Body of pancreas (tissue), 4 donors: ENCODE measurements around the gene CYTH1. TPM values are rescaled to one million over a fixed set of nuclear protein-coding genes. Genes with fewer than 3 reads are reported as not detected.

Experiments
- ATAC-seq: fragments of 150-250 bp; one replicate; pipeline ENCODE4 v1.9.1; 2016
- DNase-seq, 4 donors: peaks; one replicate each; pipeline ENCODE4 v3.0.0-alpha.2; 2019
- H3K27ac ChIP-seq, 4 donors: fragments of 200-600 bp; sonication (generic); 1 replicate in 3 of 4; 2 replicates in 1 of 4; pipeline versions ENCODE4 v1.5.1 to v1.6.1; 2016 to 2019; ENCODE audit warnings: mild to moderate bottlenecking in 1 of 4, mixed read lengths in 1 of 4, moderate library complexity in 1 of 4
- H3K27me3 ChIP-seq, 2 donors: fragments of 200-600 bp; sonication (generic); one replicate each; pipeline ENCODE4 v1.6.0; 2016; ENCODE audit warnings: mild to moderate bottlenecking in 1 of 2
- H3K36me3 ChIP-seq, 2 donors: fragments of 200-600 bp; sonication (generic); replicated peaks in 1 of 2; 2 replicates each; pipeline ENCODE4 v1.5.1; 2016; ENCODE audit warnings: low read depth in 2 of 2; ENCODE audit not compliant: insufficient read depth in 1 of 2
- H3K4me1 ChIP-seq: fragments of 200-600 bp; sonication (generic); one replicate; pipeline ENCODE4 v1.6.0; 2016
- H3K4me3 ChIP-seq, 2 donors: fragments of 200-600 bp; sonication (generic); 1 replicate in 1 of 2; 2 replicates in 1 of 2; pipeline ENCODE4 v1.5.1; 2016 to 2019
- H3K9me3 ChIP-seq, 3 donors: fragments of 200-600 bp; sonication (generic); 1 replicate in 2 of 3; 2 replicates in 1 of 3; pipeline ENCODE4 v1.5.1; 2016
- POLR2A ChIP-seq, 3 donors: fragments of 450-650 bp; IDR thresholded peaks; one replicate each; pipeline ENCODE4 v1.6.1; 2016; ENCODE audit warnings: antibody characterized with exemption in 3 of 3, mild to moderate bottlenecking in 2 of 3
- WGBS, 2 donors: methylation state at CpG; one replicate each; pipeline ENCODE4 v1.1.5; 2017; 5-methylcytosine and 5-hydroxymethylcytosine counted together
- intact Hi-C: fragments of 100-400 bp; cut with DNase I; formaldehyde crosslinking; loops from one replicate; pipeline ENCODE4 v1.15.1; 2023
- total RNA-seq, 2 donors: library from RNA; depleted of rRNA; stranded (reverse); fragments of >200 nt; gene quantifications; one replicate each; pipeline ENCODE4 v1.1.0, GENCODE V29; 2016
- TF ChIP-seq, protein P1 (sequence below), 7 experiments: fragments of 450-650 bp in 4 of 7; fragments of 200-600 bp in 3 of 7; sonication (generic) in 3 of 7; IDR thresholded peaks; one replicate each; pipeline ENCODE4 v1.5.1; 2016 to 2019; ENCODE audit warnings: antibody characterized with exemption in 7 of 7

Gene CYTH1
- total RNA-seq, 2 donors from 2014 or later, result 32.2 to 60.6 TPM

- ATAC-seq (no peak), DNase-seq (no peak)
- WGBS, 2 donors, result 95 to 97% methylated on average over 15 of the region's 15 CpGs
- intact Hi-C loops, result no loop called here
- Histone ChIP-seq H3K4me3 (no peak overlapping the region), H3K27me3 (no peaks in the 10 kb centered on the region), H3K4me1 (peaks cover 7% of the 10 kb centered on the region), H3K27ac (no peak overlapping the region), H3K9me3 (no peaks in the 10 kb centered on the region), H3K36me3 (peaks cover 9 to 31% of the 10 kb centered on the region in 2 donors)
- TF ChIP-seq, protein P1, sequence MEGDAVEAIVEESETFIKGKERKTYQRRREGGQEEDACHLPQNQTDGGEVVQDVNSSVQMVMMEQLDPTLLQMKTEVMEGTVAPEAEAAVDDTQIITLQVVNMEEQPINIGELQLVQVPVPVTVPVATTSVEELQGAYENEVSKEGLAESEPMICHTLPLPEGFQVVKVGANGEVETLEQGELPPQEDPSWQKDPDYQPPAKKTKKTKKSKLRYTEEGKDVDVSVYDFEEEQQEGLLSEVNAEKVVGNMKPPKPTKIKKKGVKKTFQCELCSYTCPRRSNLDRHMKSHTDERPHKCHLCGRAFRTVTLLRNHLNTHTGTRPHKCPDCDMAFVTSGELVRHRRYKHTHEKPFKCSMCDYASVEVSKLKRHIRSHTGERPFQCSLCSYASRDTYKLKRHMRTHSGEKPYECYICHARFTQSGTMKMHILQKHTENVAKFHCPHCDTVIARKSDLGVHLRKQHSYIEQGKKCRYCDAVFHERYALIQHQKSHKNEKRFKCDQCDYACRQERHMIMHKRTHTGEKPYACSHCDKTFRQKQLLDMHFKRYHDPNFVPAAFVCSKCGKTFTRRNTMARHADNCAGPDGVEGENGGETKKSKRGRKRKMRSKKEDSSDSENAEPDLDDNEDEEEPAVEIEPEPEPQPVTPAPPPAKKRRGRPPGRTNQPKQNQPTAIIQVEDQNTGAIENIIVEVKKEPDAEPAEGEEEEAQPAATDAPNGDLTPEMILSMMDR (IDR thresholded peaks at IDR 0.05), result no peak
- TF ChIP-seq POLR2A (IDR thresholded peaks at IDR 0.05), result no peak
These were observed 106.2 kb downstream of the CYTH1 start for GRCh38 chr17:78675836-78676235.

DNA sequence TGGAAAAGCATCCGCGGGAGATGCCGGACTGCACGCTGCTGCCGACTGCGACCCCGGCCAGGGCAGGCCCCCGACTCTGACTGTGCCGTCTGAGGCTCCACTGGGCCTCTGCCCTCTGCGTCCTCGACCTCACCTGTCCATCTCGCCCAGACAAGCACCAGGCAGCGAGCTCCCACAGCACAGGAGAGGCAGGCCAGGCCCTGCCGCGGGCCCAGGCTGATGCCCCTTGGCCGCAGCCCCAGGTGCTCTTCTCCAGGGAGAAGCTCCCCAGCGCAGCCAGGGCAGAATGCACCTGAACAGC is 106.8 kb downstream of the CYTH1 start:
- no peak for ATAC-seq
- no peak overlapping the region for H3K27ac ChIP-seq
- intact Hi-C loops, result no loop called here
- H3K4me1 ChIP-seq, result peaks cover 7% of the 10 kb centered on the region
- TF ChIP-seq POLR2A (IDR thresholded peaks at IDR 0.05), result no peak
- TF ChIP-seq, protein P1 (IDR thresholded peaks at IDR 0.05), result no peak
- no peak for DNase-seq
- 95 to 96% methylated on average over 7 to 17 of the region's 17 CpGs for WGBS, 2 donors
- H3K4me3 ChIP-seq, result no peak overlapping the region
- no peaks in the 10 kb centered on the region for H3K27me3 ChIP-seq
- no peaks in the 10 kb centered on the region for H3K9me3 ChIP-seq
- peaks cover 5 to 28% of the 10 kb centered on the region in 2 donors for H3K36me3 ChIP-seq

GRCh38 chr17:78674595-78675315 is 107.3 kb downstream of the CYTH1 start:
- ATAC-seq (peak; percentile 55), DNase-seq (peak; percentile 22 to 65 (median 52))
- Histone ChIP-seq H3K4me3 (no peak overlapping the region), H3K9me3 (no peaks in the 10 kb centered on the region), H3K27ac (no peak overlapping the region), H3K4me1 (peaks cover 7% of the 10 kb centered on the region), H3K36me3 (peaks cover 0 to 25% of the 10 kb centered on the region in 2 donors), H3K27me3 (no peaks in the 10 kb centered on the region)
- intact Hi-C loops, result no loop called here
- 47 to 59% methylated on average over 19 to 28 of the region's 28 CpGs for WGBS, 2 donors
- TF ChIP-seq, protein P1 (IDR thresholded peaks at IDR 0.05), result no peak
- no peak for TF ChIP-seq POLR2A (IDR thresholded peaks at IDR 0.05)

DNA sequence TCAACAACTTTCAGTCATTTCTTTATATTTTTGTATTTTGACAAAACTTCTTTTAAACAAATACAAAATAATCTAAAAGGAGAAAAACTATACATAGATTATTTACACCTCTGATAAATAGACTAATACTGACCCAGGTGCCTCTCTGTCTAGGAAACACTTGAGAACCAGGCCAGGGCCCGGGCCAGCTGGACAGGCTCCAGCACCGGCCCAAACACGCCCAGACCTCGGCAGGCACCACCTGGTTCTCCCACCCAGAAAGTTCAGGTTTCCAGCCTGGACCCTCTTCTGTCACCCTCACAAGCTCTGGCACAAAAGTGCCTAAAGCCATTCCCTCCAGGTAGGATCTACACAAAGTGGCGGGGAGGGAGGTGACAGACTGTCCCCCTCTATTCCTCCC is 107.9 kb downstream of the CYTH1 start:
- Histone ChIP-seq H3K9me3 (no peaks in the 10 kb centered on the region), H3K4me1 (peaks cover 7% of the 10 kb centered on the region), H3K27me3 (no peaks in the 10 kb centered on the region), H3K4me3 (no peak overlapping the region), H3K27ac (no peak overlapping the region), H3K36me3 (peaks cover 0 to 19% of the 10 kb centered on the region in 2 donors)
- 26 to 28% methylated on average over 4 to 5 of the region's 5 CpGs for WGBS, 2 donors
- intact Hi-C loops, result no loop called here
- TF ChIP-seq, protein P1 (IDR thresholded peaks at IDR 0.05), result no peak
- TF ChIP-seq POLR2A (IDR thresholded peaks at IDR 0.05), result no peak
- DNase-seq (peak in 1 of 4 donors; percentile 28), ATAC-seq (peak; percentile 13)

- no peaks in the 10 kb centered on the region for H3K27me3 ChIP-seq
- WGBS, 2 donors, result 91% methylated on average over 7 of the region's 7 CpGs
- no peak overlapping the region for H3K4me3 ChIP-seq
- no peak for DNase-seq
- H3K9me3 ChIP-seq, result no peaks in the 10 kb centered on the region
- peaks cover 7% of the 10 kb centered on the region for H3K4me1 ChIP-seq
- no peak overlapping the region for H3K27ac ChIP-seq
- TF ChIP-seq POLR2A (IDR thresholded peaks at IDR 0.05), result no peak
- TF ChIP-seq, protein P1 (IDR thresholded peaks at IDR 0.05), result no peak
- intact Hi-C loops, result no loop called here
- no peak for ATAC-seq
- peaks cover 0 to 13% of the 10 kb centered on the region in 2 donors for H3K36me3 ChIP-seq
These were observed 108.7 kb downstream of the CYTH1 start for GRCh38 chr17:78673395-78673794.
